ENCODE results near the gene DENND5B. TPM values are rescaled to one million over a fixed set of nuclear protein-coding genes. Genes with fewer than 3 reads are reported as not detected.

DENND5B gene
- total RNA-seq, 4 donors from 2014 or later, result 4.4 to 25.1 (median 16.3) TPM

GRCh38 chr12:31371256-31371620 lies 219.7 kb downstream of the DENND5B start:
- H3K4me3 ChIP-seq, result peak overlapping the region in 1 of 4 donors; percentile 19
- WGBS, 2 donors (ENCODE audit: low coverage in 1 of 2), result 54 to 67% methylated on average over 1 to 2 of the region's 2 CpGs
- TF ChIP-seq POLR2A (IDR thresholded peaks at IDR 0.05), result no peak
- TF ChIP-seq POLR2AphosphoS5 (IDR thresholded peaks at IDR 0.05), result no peak
- no peak for TF ChIP-seq EP300 (IDR thresholded peaks at IDR 0.05; ENCODE audit: low read depth)
- no peak for TF ChIP-seq CTCF (IDR thresholded peaks at IDR 0.05)
- DNase-seq, result peak; percentile 35
- in situ Hi-C loops (cut with MboI; ENCODE audit: low pct_ligation_motif_present in 1 of 4, low pct_unique_long_range_greater_than_20kb in 1 of 4, low sequenced_read_pairs in 3 of 4), result no loop called here
- H3K4me1 ChIP-seq, result peaks cover 2 to 30% (median 8%) of the 10 kb centered on the region in 4 donors
- H3K36me3 ChIP-seq, result no peaks in the 10 kb centered on the region
- H3K9me3 ChIP-seq, result no peaks in the 10 kb centered on the region
- H3K27ac ChIP-seq, result peak overlapping the region; percentile 73 to 87 (median 80)
- intact Hi-C loops (cut with DNase I; ENCODE audit: low total_unique reads), result no loop called here
- no peaks in the 10 kb centered on the region for H3K27me3 ChIP-seq

GRCh38 chr12:31370531-31371255 lies 220.2 kb downstream of the DENND5B start:
- Histone ChIP-seq H3K4me1 (peaks cover 2 to 30% (median 8%) of the 10 kb centered on the region in 4 donors), H3K4me3 (peak overlapping the region in 3 of 4 donors; percentile 10 to 19 (median 12)), H3K36me3 (no peaks in the 10 kb centered on the region), H3K9me3 (no peaks in the 10 kb centered on the region), H3K27ac (peak overlapping the region; percentile 73 to 87 (median 80)), H3K27me3 (no peaks in the 10 kb centered on the region)
- peak; percentile 75 for DNase-seq
- in situ Hi-C loops (cut with MboI; ENCODE audit: low pct_ligation_motif_present in 1 of 4, low pct_unique_long_range_greater_than_20kb in 1 of 4, low sequenced_read_pairs in 3 of 4) (no loop called here), intact Hi-C loops (cut with DNase I; ENCODE audit: low total_unique reads) (no loop called here)
- no peak for TF ChIP-seq EP300 (IDR thresholded peaks at IDR 0.05; ENCODE audit: low read depth)
- peak; percentile 31 for TF ChIP-seq POLR2A (IDR thresholded peaks at IDR 0.05)
- peak in 2 of 3 donors; percentile 56 to 68 for TF ChIP-seq POLR2AphosphoS5 (IDR thresholded peaks at IDR 0.05)
- no peak for TF ChIP-seq CTCF (IDR thresholded peaks at IDR 0.05)
- 33 to 36% methylated on average over 3 to 10 of the region's 10 CpGs for WGBS, 2 donors (ENCODE audit: low coverage in 1 of 2)

GRCh38 chr12:31369712-31370521 lies 221.0 kb downstream of the DENND5B start:
- WGBS, 2 donors (ENCODE audit: low coverage in 1 of 2), result 61 to 63% methylated on average over 5 to 21 of the region's 21 CpGs
- peak overlapping the region; percentile 73 to 87 (median 80) for H3K27ac ChIP-seq
- DNase-seq, result peak; percentile 32
- H3K4me1 ChIP-seq, result peaks cover 2 to 30% (median 8%) of the 10 kb centered on the region in 4 donors
- H3K9me3 ChIP-seq, result no peaks in the 10 kb centered on the region
- intact Hi-C loops (cut with DNase I; ENCODE audit: low total_unique reads), result no loop called here
- H3K4me3 ChIP-seq, result peak overlapping the region in 3 of 4 donors; percentile 10 to 13 (median 12)
- H3K36me3 ChIP-seq, result no peaks in the 10 kb centered on the region
- TF ChIP-seq POLR2A (IDR thresholded peaks at IDR 0.05), result no peak
- TF ChIP-seq POLR2AphosphoS5 (IDR thresholded peaks at IDR 0.05), result no peak
- no peak for TF ChIP-seq CTCF (IDR thresholded peaks at IDR 0.05)
- TF ChIP-seq EP300 (IDR thresholded peaks at IDR 0.05; ENCODE audit: low read depth), result no peak
- no peaks in the 10 kb centered on the region for H3K27me3 ChIP-seq
- in situ Hi-C loops (cut with MboI; ENCODE audit: low pct_ligation_motif_present in 1 of 4, low pct_unique_long_range_greater_than_20kb in 1 of 4, low sequenced_read_pairs in 3 of 4), result no loop called here

- Histone ChIP-seq H3K4me3 (no peak overlapping the region), H3K27ac (peak overlapping the region in 1 of 4 donors; percentile 25)
- WGBS, 2 donors (ENCODE audit: low coverage in 1 of 2), result 46 to 57% methylated on average over 6 to 8 of the region's 8 CpGs
Observed at GRCh38 chr12:31368666-31369361, 222.1 kb downstream of the DENND5B start.

More at GRCh38 chr12:31368666-31369361, 222.1 kb downstream of the DENND5B start:
- DNase-seq, result no peak
- Histone ChIP-seq H3K4me1 (peaks cover 2 to 31% (median 8%) of the 10 kb centered on the region in 4 donors), H3K27me3 (no peaks in the 10 kb centered on the region), H3K9me3 (no peaks in the 10 kb centered on the region), H3K36me3 (no peaks in the 10 kb centered on the region)
- TF ChIP-seq POLR2A (IDR thresholded peaks at IDR 0.05), result no peak
- in situ Hi-C loops (cut with MboI; ENCODE audit: low pct_ligation_motif_present in 1 of 4, low pct_unique_long_range_greater_than_20kb in 1 of 4, low sequenced_read_pairs in 3 of 4), result no loop called here
- intact Hi-C loops (cut with DNase I; ENCODE audit: low total_unique reads), result no loop called here
